ENCODE data around the gene SMARCA2. TPM values are rescaled to one million over a fixed set of nuclear protein-coding genes. Genes with fewer than 3 reads are reported as not detected.

SMARCA2 gene
- total RNA-seq, 2 donors from 2014 or later: 118 to 177 TPM

DNA sequence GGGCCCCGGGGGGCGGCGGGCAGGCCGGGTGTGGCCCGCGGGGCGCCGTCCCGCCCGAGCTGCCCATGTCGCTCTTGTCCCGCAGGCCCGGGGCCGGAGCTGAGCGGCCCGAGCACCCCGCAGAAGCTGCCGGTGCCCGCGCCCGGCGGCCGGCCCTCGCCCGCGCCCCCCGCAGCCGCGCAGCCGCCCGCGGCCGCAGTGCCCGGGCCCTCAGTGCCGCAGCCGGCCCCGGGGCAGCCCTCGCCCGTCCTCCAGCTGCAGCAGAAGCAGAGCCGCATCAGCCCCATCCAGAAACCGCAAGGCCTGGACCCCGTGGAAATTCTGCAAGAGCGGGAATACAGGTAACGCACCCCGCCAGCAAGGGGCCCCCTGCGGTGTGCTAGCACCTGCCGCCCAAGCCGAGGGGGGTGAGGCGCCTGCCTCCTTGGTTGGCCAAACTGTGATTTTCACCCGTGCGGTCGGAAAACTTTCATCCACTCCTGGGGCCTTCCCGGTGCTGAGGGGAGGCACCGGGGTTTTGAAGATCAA is 32.1 kb downstream of the SMARCA2 start:
- TF ChIP-seq, protein P1, sequence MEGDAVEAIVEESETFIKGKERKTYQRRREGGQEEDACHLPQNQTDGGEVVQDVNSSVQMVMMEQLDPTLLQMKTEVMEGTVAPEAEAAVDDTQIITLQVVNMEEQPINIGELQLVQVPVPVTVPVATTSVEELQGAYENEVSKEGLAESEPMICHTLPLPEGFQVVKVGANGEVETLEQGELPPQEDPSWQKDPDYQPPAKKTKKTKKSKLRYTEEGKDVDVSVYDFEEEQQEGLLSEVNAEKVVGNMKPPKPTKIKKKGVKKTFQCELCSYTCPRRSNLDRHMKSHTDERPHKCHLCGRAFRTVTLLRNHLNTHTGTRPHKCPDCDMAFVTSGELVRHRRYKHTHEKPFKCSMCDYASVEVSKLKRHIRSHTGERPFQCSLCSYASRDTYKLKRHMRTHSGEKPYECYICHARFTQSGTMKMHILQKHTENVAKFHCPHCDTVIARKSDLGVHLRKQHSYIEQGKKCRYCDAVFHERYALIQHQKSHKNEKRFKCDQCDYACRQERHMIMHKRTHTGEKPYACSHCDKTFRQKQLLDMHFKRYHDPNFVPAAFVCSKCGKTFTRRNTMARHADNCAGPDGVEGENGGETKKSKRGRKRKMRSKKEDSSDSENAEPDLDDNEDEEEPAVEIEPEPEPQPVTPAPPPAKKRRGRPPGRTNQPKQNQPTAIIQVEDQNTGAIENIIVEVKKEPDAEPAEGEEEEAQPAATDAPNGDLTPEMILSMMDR (IDR thresholded peaks at IDR 0.05): no peak
- Histone ChIP-seq H3K4me3 (no peak overlapping the region), H3K36me3 (peaks cover 4% of the 10 kb centered on the region), H3K4me1 (ENCODE audit: control insufficient read depth in 1 of 2, low read depth in 2 of 2) (peaks cover 0 to 14% of the 10 kb centered on the region in 2 donors), H3K9me3 (no peaks in the 10 kb centered on the region), H3K27ac (no peak overlapping the region), H3K27me3 (replicated peaks; ENCODE audit: insufficient read depth) (no peaks in the 10 kb centered on the region)
- no peak for DNase-seq (ENCODE audit: low spot score)
- ATAC-seq (ENCODE audit: insufficient number of reproducible peaks, low FRiP score, low read depth): no peak

DNA sequence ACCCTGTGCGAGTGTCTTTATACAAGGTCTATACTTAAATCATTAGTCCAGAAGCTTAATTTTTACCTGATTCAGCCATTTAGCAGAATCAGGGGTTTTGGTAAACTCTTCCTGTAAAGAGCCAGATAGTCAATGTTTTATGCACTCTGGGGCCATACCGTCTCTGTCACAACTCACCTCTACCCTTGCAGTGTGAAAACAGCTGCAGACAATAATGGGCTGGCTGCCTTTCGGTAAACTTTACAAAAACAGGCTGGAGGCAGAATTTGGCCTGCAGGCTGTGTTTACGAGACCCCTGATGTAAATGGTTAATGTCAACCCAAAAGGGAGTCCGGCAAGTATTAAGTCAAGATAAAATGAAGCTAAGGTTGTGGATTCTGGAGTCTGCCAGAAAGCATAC is 32.8 kb downstream of the SMARCA2 start:
- peaks cover 4% of the 10 kb centered on the region for H3K36me3 ChIP-seq
- H3K27ac ChIP-seq: no peak overlapping the region
- H3K4me1 ChIP-seq (ENCODE audit: control insufficient read depth in 1 of 2, low read depth in 2 of 2): peaks cover 0 to 14% of the 10 kb centered on the region in 2 donors
- DNase-seq (ENCODE audit: low spot score): no peak
- no peaks in the 10 kb centered on the region for H3K9me3 ChIP-seq
- no peaks in the 10 kb centered on the region for H3K27me3 ChIP-seq (replicated peaks; ENCODE audit: insufficient read depth)
- no peak overlapping the region for H3K4me3 ChIP-seq
- TF ChIP-seq, protein P1 (IDR thresholded peaks at IDR 0.05): no peak
- ATAC-seq (ENCODE audit: insufficient number of reproducible peaks, low FRiP score, low read depth): no peak

DNA sequence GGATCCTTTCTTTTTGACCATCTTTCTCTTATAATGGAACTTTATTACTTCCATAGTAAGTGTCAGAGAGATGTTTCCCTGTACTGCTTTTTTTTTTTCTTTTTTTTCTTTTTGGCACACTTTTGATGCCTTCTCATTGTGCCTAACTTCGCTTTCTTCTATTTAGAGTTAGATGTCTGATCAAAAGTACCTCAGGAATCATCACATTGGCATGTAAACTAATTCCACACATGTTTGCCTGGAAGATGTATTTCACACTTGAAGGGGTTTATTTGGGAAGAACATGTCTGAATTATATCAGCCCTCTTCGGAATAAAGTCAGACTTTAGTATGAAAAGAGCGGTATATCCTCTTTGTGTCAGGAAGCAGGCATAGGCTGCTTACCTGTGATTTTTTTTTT is 35.1 kb downstream of the SMARCA2 start:
- H3K9me3 ChIP-seq: no peaks in the 10 kb centered on the region
- no peak overlapping the region for H3K27ac ChIP-seq
- no peak for ATAC-seq (ENCODE audit: insufficient number of reproducible peaks, low FRiP score, low read depth)
- TF ChIP-seq, protein P1 (IDR thresholded peaks at IDR 0.05): no peak
- no peaks in the 10 kb centered on the region for H3K27me3 ChIP-seq (replicated peaks; ENCODE audit: insufficient read depth)
- no peak for DNase-seq (ENCODE audit: low spot score)
- H3K36me3 ChIP-seq: peaks cover 4% of the 10 kb centered on the region
- no peak overlapping the region for H3K4me3 ChIP-seq
- H3K4me1 ChIP-seq (ENCODE audit: control insufficient read depth in 1 of 2, low read depth in 2 of 2): peaks cover 3 to 34% of the 10 kb centered on the region in 2 donors

DNA sequence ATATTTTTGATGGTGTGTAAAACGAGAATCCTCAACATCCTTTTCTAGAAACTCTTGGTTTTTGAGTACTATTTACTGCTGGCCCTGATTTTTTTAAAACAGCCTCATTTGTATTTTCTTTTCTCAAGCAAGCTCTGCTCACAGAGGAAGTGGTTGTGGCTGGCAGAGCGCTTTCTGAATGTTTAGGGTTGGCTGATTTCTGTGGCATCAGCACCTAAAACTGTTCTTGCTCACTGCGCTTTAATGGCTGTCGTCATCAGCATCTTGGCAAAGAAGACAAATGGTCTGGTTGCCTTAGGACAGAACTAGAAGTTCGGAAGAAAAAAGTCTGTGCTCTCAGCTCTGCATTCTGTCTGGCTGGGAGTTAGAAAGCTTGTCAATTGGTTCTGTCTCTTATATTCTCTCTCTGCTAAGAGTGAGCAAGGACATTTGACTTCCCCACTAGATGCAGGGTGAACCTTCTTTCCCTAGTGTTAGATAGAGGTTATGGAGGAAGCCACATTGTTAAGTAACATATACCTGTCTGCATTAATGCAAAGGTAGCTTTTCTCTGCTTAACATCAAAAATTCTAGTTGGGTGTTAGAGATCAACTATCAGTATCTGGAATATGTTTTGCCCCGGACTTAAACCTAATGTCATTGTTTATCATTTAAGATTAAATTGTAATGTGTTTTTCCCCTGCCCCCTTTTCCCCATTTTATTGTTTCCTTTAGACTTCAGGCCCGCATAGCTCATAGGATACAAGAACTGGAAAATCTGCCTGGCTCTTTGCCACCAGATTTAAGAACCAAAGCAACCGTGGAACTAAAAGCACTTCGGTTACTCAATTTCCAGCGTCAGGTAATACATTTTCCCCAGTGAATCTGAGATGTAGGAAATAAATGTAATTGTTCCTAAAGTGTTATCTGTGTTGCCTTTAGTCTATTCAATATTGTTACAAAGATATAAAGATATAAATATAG is 39.0 kb downstream of the SMARCA2 start:
- ATAC-seq (ENCODE audit: insufficient number of reproducible peaks, low FRiP score, low read depth) (peak; percentile 59), DNase-seq (ENCODE audit: low spot score) (peak; percentile 19)
- TF ChIP-seq, protein P1 (IDR thresholded peaks at IDR 0.05): no peak
- peak overlapping the region; percentile 35 to 64 for H3K27ac ChIP-seq
- no peaks in the 10 kb centered on the region for H3K9me3 ChIP-seq
- H3K27me3 ChIP-seq (replicated peaks; ENCODE audit: insufficient read depth): no peaks in the 10 kb centered on the region
- H3K4me1 ChIP-seq (ENCODE audit: control insufficient read depth in 1 of 2, low read depth in 2 of 2): peaks cover 6 to 35% of the 10 kb centered on the region in 2 donors
- H3K36me3 ChIP-seq: peaks cover 14% of the 10 kb centered on the region
- H3K4me3 ChIP-seq: no peak overlapping the region

DNA sequence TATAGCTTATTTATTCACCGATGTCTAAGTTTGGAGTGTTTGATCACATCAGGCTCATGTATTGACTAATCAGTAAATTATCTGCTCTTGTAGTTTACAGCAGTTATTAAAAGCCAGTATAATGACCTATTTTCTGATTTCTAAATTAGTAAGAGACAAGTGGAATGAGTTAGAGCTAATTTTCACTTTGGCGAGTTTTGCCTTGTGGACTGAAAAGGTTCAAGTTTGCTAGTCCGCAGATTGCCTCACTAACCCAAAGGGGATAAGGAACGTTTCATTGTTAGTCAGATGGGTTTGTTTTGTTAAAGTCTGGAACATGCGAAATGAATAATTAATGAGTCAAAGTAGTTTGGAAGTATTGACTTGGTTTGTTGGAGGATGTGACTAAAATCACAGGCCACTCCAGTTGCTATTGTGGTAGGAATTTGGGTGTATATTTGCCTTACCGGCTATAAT is 40.1 kb downstream of the SMARCA2 start:
- no peak overlapping the region for H3K27ac ChIP-seq
- peaks cover 6 to 31% of the 10 kb centered on the region in 2 donors for H3K4me1 ChIP-seq (ENCODE audit: control insufficient read depth in 1 of 2, low read depth in 2 of 2)
- no peak overlapping the region for H3K4me3 ChIP-seq
- no peaks in the 10 kb centered on the region for H3K9me3 ChIP-seq
- no peak for ATAC-seq (ENCODE audit: insufficient number of reproducible peaks, low FRiP score, low read depth)
- DNase-seq (ENCODE audit: low spot score): no peak
- H3K36me3 ChIP-seq: peaks cover 14% of the 10 kb centered on the region
- TF ChIP-seq, protein P1 (IDR thresholded peaks at IDR 0.05): no peak
- no peaks in the 10 kb centered on the region for H3K27me3 ChIP-seq (replicated peaks; ENCODE audit: insufficient read depth)
